Activated CD8-positive, alpha-beta memory T cell treated with anti-CD3 and anti-CD28 coated beads for 24 hours (primary cell): ENCODE results near the gene ZNF830.
"Not testable (repeated sequence)": the region's sequence is repeated elsewhere in the genome, so short reads cannot be mapped to it uniquely, and the experiment has no call there.

Experiments
- DNase-seq: peaks from one replicate; pipeline ENCODE4 v3.0.0-alpha.2; 2020

The ZNF830 gene

GRCh38 chr17:34961093-34961911, at the start of gene ZNF830, which contains the start of gene CCT6B:
Gene ZNF830, plus strand, starts transcription at chr17:34961540. Its CDS starts 27 bp downstream, at chr17:34961567.
Gene CCT6B, minus strand, starts transcription at chr17:34961460. Its CDS starts 67 bp downstream, at chr17:34961393.
- peak; percentile 93 for DNase-seq

GRCh38 chr17:34913001-34913400, 48.3 kb upstream of the ZNF830 start:
- DNase-seq, result no peak

- DNase-seq, result no peak
Observed at GRCh38 chr17:34916120-34916519, 45.2 kb upstream of the ZNF830 start.

GRCh38 chr17:34917381-34917780, 44.0 kb upstream of the ZNF830 start:
- no peak for DNase-seq

- DNase-seq, result no peak
Observed at GRCh38 chr17:34920676-34921075, 40.7 kb upstream of the ZNF830 start.

GRCh38 chr17:34926661-34927060, 34.7 kb upstream of the ZNF830 start:
- DNase-seq, result no peak

GRCh38 chr17:34930283-34930682, 31.1 kb upstream of the ZNF830 start:
- no peak for DNase-seq

GRCh38 chr17:34950780-34951179, 10.6 kb upstream of the ZNF830 start:
- DNase-seq, result not testable (repeated sequence)

- DNase-seq, result no peak
Observed at GRCh38 chr17:34958438-34958837, 2.9 kb upstream of the ZNF830 start.

GRCh38 chr17:34974179-34974578, 12.8 kb downstream of the ZNF830 start:
- no peak for DNase-seq

- DNase-seq, result no peak
Observed at GRCh38 chr17:34974794-34975785, 13.8 kb downstream of the ZNF830 start.

GRCh38 chr17:34979153-34979552, 17.8 kb downstream of the ZNF830 start:
- DNase-seq, result no peak

- DNase-seq, result no peak
Observed at GRCh38 chr17:34979650-34980352, 18.5 kb downstream of the ZNF830 start.

- peak; percentile 98 for DNase-seq
Observed at GRCh38 chr17:34980353-34980680, 19.0 kb downstream of the ZNF830 start, which contains the start of gene LIG3. Gene LIG3, plus strand, starts transcription at chr17:34980512. Its CDS starts 2,494 bp downstream, at chr17:34983006.

- peak; percentile 91 for DNase-seq
Observed at GRCh38 chr17:34980681-34981537, 19.6 kb downstream of the ZNF830 start.

- no peak for DNase-seq
Observed at GRCh38 chr17:34981538-34982241, 20.4 kb downstream of the ZNF830 start.

- DNase-seq, result no peak
Observed at GRCh38 chr17:34987232-34987631, 25.9 kb downstream of the ZNF830 start.

- no peak for DNase-seq
Observed at GRCh38 chr17:34988644-34989043, 27.3 kb downstream of the ZNF830 start.

- DNase-seq, result no peak
Observed at GRCh38 chr17:34989473-34989872, 28.1 kb downstream of the ZNF830 start.

- no peak for DNase-seq
Observed at GRCh38 chr17:34990921-34991365, 29.6 kb downstream of the ZNF830 start.

- DNase-seq, result no peak
Observed at GRCh38 chr17:34991606-34992005, 30.3 kb downstream of the ZNF830 start.
